ENCODE results near the gene ESRRB.

ESRRB gene

GRCh38 chr14:76375947-76376404, at the start of gene ESRRB (continued):
- TF ChIP-seq TSHZ1 (tag by site-specific recombination; IDR thresholded peaks at IDR 0.05; ENCODE audit: borderline replicate concordance) (no peak), ZEB2 (tag by site-specific recombination; IDR thresholded peaks at IDR 0.05) (peak; percentile 43; the same call in 1 of the 2 replicates), ZNF426 (tag by site-specific recombination; IDR thresholded peaks at IDR 0.05) (no peak), MZF1 (tag by site-specific recombination; IDR thresholded peaks at IDR 0.05; ENCODE audit: borderline replicate concordance) (peak; percentile 35; the same call in 1 of the 2 replicates), HIC1 (tag by site-specific recombination; IDR thresholded peaks at IDR 0.05) (peak; percentile 59), BCL6B (tag by site-specific recombination; IDR thresholded peaks at IDR 0.05) (no peak), ZFP69B (tag by site-specific recombination; IDR thresholded peaks at IDR 0.05) (no peak), ZSCAN5A (tag by site-specific recombination; IDR thresholded peaks at IDR 0.05) (no peak), KLF10 (tag by site-specific recombination; IDR thresholded peaks at IDR 0.05) (peak; percentile 90), ZNF175 (tag by site-specific recombination; IDR thresholded peaks at IDR 0.05) (no peak), ZBTB48 (tag by site-specific recombination; IDR thresholded peaks at IDR 0.05) (0 out of 2 replicates have a peak, but pooled peaks have one; percentile 30)

- Histone ChIP-seq H3K9me3 (ENCODE audit: control insufficient read depth, insufficient read depth, low read depth, low read length) (no peaks in the 10 kb centered on the region), H3K4me3 (ENCODE audit: low read depth, low read length) (no peak overlapping the region), H3K36me3 (ENCODE audit: control insufficient read depth in 2 of 2, insufficient read depth in 1 of 2, low read length in 2 of 2) (no peaks in the 10 kb centered on the region), H3K27ac (ENCODE audit: extremely low read depth, low read depth, low read length) (no peak overlapping the region), H3K4me1 (ENCODE audit: control insufficient read depth, insufficient read depth, low read length) (no peaks in the 10 kb centered on the region; the same call in 1 of the 2 replicates)
- CTCF ChIA-PET: interaction anchor here (0.6 to 0.9 kb wide), 2 partner anchors 164 to 319 kb away, joined by 3 to 5 read pairs; no protein-coding TSS in a partner anchor
- POLR2A ChIA-PET: no interaction called here
- peak; percentile 90 for TF ChIP-seq GLIS1 (tag by site-specific recombination; IDR thresholded peaks at IDR 0.05)
- TF ChIP-seq HOXC10 (CRISPR knock-in tag; IDR thresholded peaks at IDR 0.05): no peak
- 0 out of 2 replicates have a peak, but pooled peaks have one; percentile 21 for TF ChIP-seq ZIC2 (tag by site-specific recombination; IDR thresholded peaks at IDR 0.05)
- peak; percentile 88 for TF ChIP-seq ZNF513 (tag by site-specific recombination; IDR thresholded peaks at IDR 0.05)
Measured at GRCh38 chr14:76326918-76327689, 48.8 kb upstream of the ESRRB start.
